IMR-90 (cell line): ENCODE results near the gene ASB3.

Experiments used
- BHLHE40 ChIP-seq: fragments of 150-350 bp; IDR thresholded peaks from 2 replicates; pipeline ENCODE4 v1.6.1; 2016; ENCODE audit warnings: mild to moderate bottlenecking, low read depth, low read length
- CEBPB ChIP-seq: IDR thresholded peaks from 2 replicates; pipeline ENCODE4 v1.6.1; 2012; ENCODE audit warnings: low read depth, low read length, improper control_type of control experiment
- CHD1 ChIP-seq: IDR thresholded peaks from 2 replicates; pipeline ENCODE4 v1.6.1; 2012; ENCODE audit warnings: low read depth, low read length, improper control_type of control experiment
- FOS ChIP-seq: fragments of 150-350 bp; IDR thresholded peaks from 2 replicates; pipeline ENCODE4 v1.6.1; 2016; ENCODE audit warnings: low read depth, low read length
- MAFK ChIP-seq: IDR thresholded peaks from 2 replicates; pipeline ENCODE4 v1.6.1; 2012; ENCODE audit warnings: low read depth, low read length, improper control_type of control experiment
- MXI1 ChIP-seq: IDR thresholded peaks from 2 replicates; pipeline ENCODE4 v1.6.1; 2012; ENCODE audit warnings: low read depth, mild to moderate bottlenecking, low read length, moderate library complexity, borderline replicate concordance
- POLR2A ChIP-seq: IDR thresholded peaks from 2 replicates; pipeline ENCODE4 v1.6.1; 2012; ENCODE audit warnings: mild to moderate bottlenecking, low read depth, low read length
- RAD21 ChIP-seq: IDR thresholded peaks from 2 replicates; pipeline ENCODE4 v1.6.1; 2012; ENCODE audit warnings: low read length, improper control_type of control experiment
- RCOR1 ChIP-seq: IDR thresholded peaks from 2 replicates; pipeline ENCODE4 v1.6.1; 2012; ENCODE audit warnings: mild to moderate bottlenecking, low read length, improper control_type of control experiment; ENCODE audit not compliant: insufficient replicate concordance
- RFX5 ChIP-seq: IDR thresholded peaks from 2 replicates; pipeline ENCODE4 v1.8.0; 2012; ENCODE audit warnings: low read depth, mild to moderate bottlenecking, low read length, moderate library complexity
- SMC3 ChIP-seq: fragments of 150-350 bp; IDR thresholded peaks from 2 replicates; pipeline ENCODE4 v1.6.1; 2016; ENCODE audit warnings: low read depth, mild to moderate bottlenecking, antibody characterized with exemption, low read length, moderate library complexity
- TF ChIP-seq, protein P1 (sequence below): conservative IDR thresholded peaks from 2 replicates; pipeline ENCODE4 v1.5.1; 2012; ENCODE audit warnings: mild to moderate bottlenecking, low read depth, low read length, improper control_type of control experiment
- TF ChIP-seq, protein P2 (sequence below): fragments of 150-350 bp; IDR thresholded peaks from 2 replicates; pipeline ENCODE4 v1.6.1; 2017; ENCODE audit warnings: mild to moderate bottlenecking, antibody characterized with exemption, low read length, low read depth

DNA sequence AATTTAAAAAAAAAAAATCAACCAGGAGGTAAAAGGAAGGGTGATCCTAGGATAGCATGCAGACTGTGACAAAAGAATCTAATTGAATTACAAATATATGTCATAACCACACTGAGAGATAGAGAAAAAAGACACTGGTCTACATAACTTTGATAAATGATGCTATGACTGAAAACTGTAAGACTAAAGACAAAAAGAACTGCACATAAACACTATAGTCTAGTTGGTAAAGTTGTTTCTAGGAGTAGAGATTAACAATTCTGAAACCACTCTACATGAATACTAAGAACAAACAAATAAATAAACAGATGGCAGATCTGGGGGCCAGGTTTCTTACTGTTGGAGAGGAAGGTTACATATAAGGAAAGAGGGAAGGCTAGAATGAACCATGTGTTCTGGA lies 33.7 kb downstream of the ASB3 start:
- TF ChIP-seq, protein P1, sequence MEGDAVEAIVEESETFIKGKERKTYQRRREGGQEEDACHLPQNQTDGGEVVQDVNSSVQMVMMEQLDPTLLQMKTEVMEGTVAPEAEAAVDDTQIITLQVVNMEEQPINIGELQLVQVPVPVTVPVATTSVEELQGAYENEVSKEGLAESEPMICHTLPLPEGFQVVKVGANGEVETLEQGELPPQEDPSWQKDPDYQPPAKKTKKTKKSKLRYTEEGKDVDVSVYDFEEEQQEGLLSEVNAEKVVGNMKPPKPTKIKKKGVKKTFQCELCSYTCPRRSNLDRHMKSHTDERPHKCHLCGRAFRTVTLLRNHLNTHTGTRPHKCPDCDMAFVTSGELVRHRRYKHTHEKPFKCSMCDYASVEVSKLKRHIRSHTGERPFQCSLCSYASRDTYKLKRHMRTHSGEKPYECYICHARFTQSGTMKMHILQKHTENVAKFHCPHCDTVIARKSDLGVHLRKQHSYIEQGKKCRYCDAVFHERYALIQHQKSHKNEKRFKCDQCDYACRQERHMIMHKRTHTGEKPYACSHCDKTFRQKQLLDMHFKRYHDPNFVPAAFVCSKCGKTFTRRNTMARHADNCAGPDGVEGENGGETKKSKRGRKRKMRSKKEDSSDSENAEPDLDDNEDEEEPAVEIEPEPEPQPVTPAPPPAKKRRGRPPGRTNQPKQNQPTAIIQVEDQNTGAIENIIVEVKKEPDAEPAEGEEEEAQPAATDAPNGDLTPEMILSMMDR = no peak
- TF ChIP-seq CEBPB = no peak
- TF ChIP-seq POLR2A = no peak
- TF ChIP-seq BHLHE40 = no peak
- no peak for TF ChIP-seq RAD21
- TF ChIP-seq FOS = no peak
- no peak for TF ChIP-seq MXI1
- TF ChIP-seq MAFK = no peak
- TF ChIP-seq CHD1 = no peak
- TF ChIP-seq RFX5 = no peak
- TF ChIP-seq, protein P2, sequence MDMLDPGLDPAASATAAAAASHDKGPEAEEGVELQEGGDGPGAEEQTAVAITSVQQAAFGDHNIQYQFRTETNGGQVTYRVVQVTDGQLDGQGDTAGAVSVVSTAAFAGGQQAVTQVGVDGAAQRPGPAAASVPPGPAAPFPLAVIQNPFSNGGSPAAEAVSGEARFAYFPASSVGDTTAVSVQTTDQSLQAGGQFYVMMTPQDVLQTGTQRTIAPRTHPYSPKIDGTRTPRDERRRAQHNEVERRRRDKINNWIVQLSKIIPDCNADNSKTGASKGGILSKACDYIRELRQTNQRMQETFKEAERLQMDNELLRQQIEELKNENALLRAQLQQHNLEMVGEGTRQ = no peak
- no peak for TF ChIP-seq RCOR1
- TF ChIP-seq SMC3 = no peak
